ENCODE results near the gene NUB1. TPM values are rescaled to one million over a fixed set of nuclear protein-coding genes. Genes with fewer than 3 reads are reported as not detected.
A peak's percentile ranks its signal among the peaks of the same experiment; 100 is the strongest.

NUB1 gene
- total RNA-seq, 2 donors from 2014 or later = 42.3 to 55.2 TPM

DNA sequence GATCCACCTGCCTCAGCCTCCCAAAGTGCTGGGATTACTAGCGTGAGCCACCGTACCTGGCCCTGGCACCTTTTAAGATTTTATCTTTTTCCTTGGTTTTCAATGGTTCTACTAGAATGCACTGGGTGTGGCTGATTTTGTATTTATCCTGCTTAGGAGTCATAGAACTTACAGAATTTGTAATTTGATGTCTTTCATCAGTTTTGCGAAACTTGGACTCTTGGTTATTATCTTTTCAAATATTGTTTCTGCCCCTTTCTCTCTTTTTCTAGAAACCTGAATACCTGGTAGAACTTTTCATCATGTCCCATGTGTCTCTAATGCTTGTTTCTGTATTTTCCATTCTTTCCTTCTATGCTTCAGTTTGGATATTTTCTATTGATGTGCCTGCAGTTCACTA is 2.8 kb upstream of the NUB1 start:
- Histone ChIP-seq H3K36me3 (no peaks in the 10 kb centered on the region), H3K9ac (ENCODE audit: low read depth in 2 of 2, low read length in 2 of 2) (no peak overlapping the region), H3K4me3 (no peak overlapping the region), H3K27ac (no peak overlapping the region), H3K9me3 (no peaks in the 10 kb centered on the region), H3K4me1 (peaks cover 5% of the 10 kb centered on the region), H3K27me3 (no peaks in the 10 kb centered on the region)
- intact Hi-C loops (cut with DNase I) = no loop called here
- DNase-seq = no peak
- TF ChIP-seq, protein P1, sequence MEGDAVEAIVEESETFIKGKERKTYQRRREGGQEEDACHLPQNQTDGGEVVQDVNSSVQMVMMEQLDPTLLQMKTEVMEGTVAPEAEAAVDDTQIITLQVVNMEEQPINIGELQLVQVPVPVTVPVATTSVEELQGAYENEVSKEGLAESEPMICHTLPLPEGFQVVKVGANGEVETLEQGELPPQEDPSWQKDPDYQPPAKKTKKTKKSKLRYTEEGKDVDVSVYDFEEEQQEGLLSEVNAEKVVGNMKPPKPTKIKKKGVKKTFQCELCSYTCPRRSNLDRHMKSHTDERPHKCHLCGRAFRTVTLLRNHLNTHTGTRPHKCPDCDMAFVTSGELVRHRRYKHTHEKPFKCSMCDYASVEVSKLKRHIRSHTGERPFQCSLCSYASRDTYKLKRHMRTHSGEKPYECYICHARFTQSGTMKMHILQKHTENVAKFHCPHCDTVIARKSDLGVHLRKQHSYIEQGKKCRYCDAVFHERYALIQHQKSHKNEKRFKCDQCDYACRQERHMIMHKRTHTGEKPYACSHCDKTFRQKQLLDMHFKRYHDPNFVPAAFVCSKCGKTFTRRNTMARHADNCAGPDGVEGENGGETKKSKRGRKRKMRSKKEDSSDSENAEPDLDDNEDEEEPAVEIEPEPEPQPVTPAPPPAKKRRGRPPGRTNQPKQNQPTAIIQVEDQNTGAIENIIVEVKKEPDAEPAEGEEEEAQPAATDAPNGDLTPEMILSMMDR (IDR thresholded peaks at IDR 0.05) = no peak

DNA sequence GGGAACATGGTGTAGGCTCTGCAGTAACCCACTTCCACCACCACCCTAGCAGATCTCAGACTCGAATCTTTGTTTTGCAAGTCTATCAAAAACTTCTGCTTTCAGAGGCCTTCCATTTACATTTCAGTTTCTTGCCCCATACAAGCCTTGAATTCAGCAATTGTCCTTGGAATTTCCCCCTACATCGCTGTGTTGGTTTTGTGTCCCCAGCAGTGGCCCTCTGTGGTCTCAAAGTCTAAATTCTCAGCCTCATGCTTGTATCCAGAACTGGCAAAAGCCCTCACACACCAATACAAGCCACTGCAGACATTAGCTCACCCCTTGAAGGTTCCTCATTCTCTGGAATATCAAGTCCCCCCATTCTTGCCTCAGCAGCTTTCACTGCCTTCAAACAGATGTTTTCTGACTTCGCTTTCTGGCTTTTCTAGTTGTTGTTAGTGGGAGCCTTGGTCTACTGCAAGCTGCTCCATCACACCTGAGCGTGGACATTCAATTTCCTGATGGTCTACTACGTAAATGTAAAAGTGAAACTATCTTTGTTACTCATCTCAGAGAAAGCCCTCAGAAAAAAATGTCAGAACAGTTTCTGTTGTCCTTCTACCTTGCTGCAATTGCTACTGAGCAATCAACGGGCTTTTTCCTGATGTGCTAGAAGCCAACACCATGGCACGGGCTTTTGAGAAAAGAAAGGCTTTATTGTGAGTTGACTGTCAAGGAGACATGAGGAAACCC is 1.8 kb upstream of the NUB1 start:
- DNase-seq = no peak
- Histone ChIP-seq H3K36me3 (no peaks in the 10 kb centered on the region), H3K27me3 (no peaks in the 10 kb centered on the region), H3K27ac (peak overlapping the region; percentile 21), H3K4me1 (peaks cover 5% of the 10 kb centered on the region), H3K9ac (ENCODE audit: low read depth in 2 of 2, low read length in 2 of 2) (no peak overlapping the region), H3K4me3 (no peak overlapping the region), H3K9me3 (no peaks in the 10 kb centered on the region)
- intact Hi-C loops (cut with DNase I) = no loop called here
- TF ChIP-seq, protein P1 (IDR thresholded peaks at IDR 0.05) = no peak

DNA sequence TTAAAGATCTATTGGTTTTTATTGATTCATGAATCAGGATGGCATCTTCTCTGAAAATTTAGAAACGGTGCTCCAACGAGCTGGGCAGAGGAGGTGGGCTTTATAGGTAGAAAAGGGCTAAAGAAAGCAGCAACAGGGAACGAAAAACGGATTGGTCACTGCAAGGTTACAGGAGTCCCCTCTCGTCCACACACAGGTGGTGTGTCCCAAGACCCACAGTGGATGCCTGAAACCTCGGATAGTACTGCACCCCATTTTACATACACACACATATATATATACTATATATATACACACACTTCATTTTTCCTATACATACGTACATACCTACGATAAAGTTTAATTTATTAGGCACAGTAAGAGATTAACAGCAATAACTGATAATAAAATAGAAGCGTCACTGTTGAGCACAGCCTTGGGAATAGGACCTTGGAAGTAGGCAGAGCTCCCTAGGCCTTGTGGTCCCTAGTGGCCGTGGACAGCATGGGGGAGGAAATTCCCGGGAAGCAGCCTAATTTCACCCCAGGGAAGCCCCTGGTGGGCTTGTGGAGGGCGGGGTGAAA is 737 bp upstream of the NUB1 start:
- H3K27me3 ChIP-seq = no peaks in the 10 kb centered on the region
- no peaks in the 10 kb centered on the region for H3K36me3 ChIP-seq
- intact Hi-C loops (cut with DNase I) = no loop called here
- peak overlapping the region; percentile 87 for H3K4me3 ChIP-seq
- H3K9me3 ChIP-seq = no peaks in the 10 kb centered on the region
- TF ChIP-seq, protein P1 (IDR thresholded peaks at IDR 0.05) = no peak
- H3K4me1 ChIP-seq = peaks cover 5% of the 10 kb centered on the region
- DNase-seq = no peak
- H3K9ac ChIP-seq (ENCODE audit: low read depth in 2 of 2, low read length in 2 of 2) = no peak overlapping the region
- H3K27ac ChIP-seq = peak overlapping the region; percentile 41

DNA sequence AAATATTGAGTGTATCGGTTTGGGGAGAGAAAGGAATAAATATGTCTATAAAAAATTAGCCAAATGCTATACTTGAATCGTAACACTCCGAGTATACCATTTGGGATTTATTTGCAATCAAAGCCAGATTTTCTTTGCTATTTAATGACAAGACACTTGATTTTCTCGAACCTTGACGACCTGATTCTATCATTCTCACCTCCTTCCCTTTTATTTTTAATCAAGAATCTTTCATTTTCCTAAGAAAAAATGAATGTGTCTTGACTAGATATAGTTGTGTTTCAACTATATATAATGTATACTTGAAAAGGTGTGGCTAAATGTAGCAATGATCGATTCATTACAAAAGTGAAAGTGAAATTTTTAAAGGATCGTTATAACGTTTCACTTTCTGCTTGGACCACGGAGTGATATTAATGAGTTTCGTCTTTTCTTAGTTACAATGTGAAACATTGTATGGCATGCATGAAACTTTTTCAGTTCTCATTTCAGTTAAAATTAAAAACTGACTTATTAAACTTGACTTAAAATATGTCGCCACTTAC is 562 bp downstream of the NUB1 start:
- TF ChIP-seq, protein P1 (IDR thresholded peaks at IDR 0.05) = no peak
- H3K4me1 ChIP-seq = peaks cover 5% of the 10 kb centered on the region

DNA sequence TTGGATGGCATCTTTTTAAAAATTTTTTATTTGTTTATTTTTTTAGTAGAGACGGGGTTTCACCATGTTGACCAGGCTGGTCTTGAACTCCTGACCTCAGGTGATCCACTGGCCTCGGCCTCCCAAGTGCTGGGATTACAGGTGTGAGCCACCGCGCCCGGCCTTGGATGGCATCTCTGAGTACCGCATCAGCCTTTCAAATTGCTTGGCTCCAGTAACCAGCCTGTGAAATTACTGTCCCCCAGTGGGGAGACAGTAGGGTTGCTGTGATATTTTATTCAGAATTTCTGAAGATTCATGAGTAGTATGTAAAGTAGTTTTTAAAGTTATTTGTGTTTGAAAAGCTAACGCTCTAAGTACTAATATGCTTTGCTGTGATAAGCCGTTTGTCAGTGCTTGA is 1.2 kb downstream of the NUB1 start:
- intact Hi-C loops (cut with DNase I) = no loop called here
- TF ChIP-seq, protein P1 (IDR thresholded peaks at IDR 0.05) = no peak
- Histone ChIP-seq H3K9me3 (no peaks in the 10 kb centered on the region), H3K27me3 (no peaks in the 10 kb centered on the region), H3K4me1 (peaks cover 5% of the 10 kb centered on the region), H3K9ac (ENCODE audit: low read depth in 2 of 2, low read length in 2 of 2) (peak overlapping the region in 1 of 2 donors; percentile 74), H3K36me3 (no peaks in the 10 kb centered on the region), H3K4me3 (peak overlapping the region; percentile 87), H3K27ac (peak overlapping the region; percentile 92)
- DNase-seq = no peak

More for the DNA sequence above, 562 bp downstream of the NUB1 start:
- Histone ChIP-seq H3K27me3 (no peaks in the 10 kb centered on the region), H3K9ac (ENCODE audit: low read depth in 2 of 2, low read length in 2 of 2) (peak overlapping the region; percentile 74 to 77), H3K9me3 (no peaks in the 10 kb centered on the region), H3K4me3 (peak overlapping the region; percentile 87), H3K36me3 (no peaks in the 10 kb centered on the region), H3K27ac (peak overlapping the region; percentile 92)
- intact Hi-C loops (cut with DNase I) = no loop called here
- DNase-seq = no peak
